SK-N-MC (cell line): Measurements from ENCODE around the gene NEURL3.

Experiments used
- EZH2 ChIP-seq: fragments of 200-600 bp; sonication (generic); IDR thresholded peaks from one replicate; pipeline ENCODE4 v1.6.1; 2017; ENCODE audit warnings: antibody characterized with exemption
- POLR2AphosphoS5 ChIP-seq: IDR thresholded peaks from 2 replicates; pipeline ENCODE4 v1.6.1; 2012; ENCODE audit warnings: mild to moderate bottlenecking, low read depth, low read length, borderline replicate concordance

DNA sequence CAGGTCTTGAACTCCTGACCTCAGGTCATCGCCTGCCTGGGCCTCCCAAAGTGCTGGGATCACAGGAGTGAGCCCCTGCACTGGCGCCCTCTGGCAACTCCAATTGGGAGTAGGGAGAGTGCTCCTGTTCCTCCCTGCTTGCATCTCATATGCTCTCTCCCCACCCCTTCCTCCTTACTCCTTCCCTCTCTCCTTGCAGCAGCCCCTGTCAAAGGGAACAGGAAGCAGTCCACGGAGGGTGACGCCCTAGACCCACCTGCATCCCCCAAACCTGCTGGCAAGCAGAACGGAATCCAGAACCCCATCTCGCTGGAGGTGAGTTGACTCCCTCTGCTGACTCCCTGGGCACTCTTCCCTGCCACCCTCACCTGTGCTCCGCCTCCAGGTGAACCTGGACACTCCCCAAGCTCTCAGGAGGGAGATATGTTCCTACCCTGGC, 42.1 kb upstream of the NEURL3 start:
- TF ChIP-seq POLR2AphosphoS5 = no peak
- no peak for TF ChIP-seq EZH2
